ENCODE data around the gene IL12RB1. TPM values are rescaled to one million over a fixed set of nuclear protein-coding genes. Genes with fewer than 3 reads are reported as not detected.

IL12RB1 gene
- total and polyA plus RNA-seq, 2 of the 8 experiments (the other 6 are each of a cell fraction or from before 2014, with no cell fraction given) = 0.03 TPM; not detected in 1

- Histone ChIP-seq H3K36me3 (ENCODE audit: control insufficient read depth in 2 of 4, insufficient read depth in 4 of 4, low read length in 3 of 4) (no peaks in the 10 kb centered on the region), H3K18ac (ENCODE audit: extremely low read depth, low read length) (peak overlapping the region; percentile 71), H3K4me1 (replicated peaks in 1 of 4; ENCODE audit: control insufficient read depth in 3 of 4, insufficient read depth in 4 of 4, low read length in 3 of 4) (peaks cover 0 to 8% (median 4%) of the 10 kb centered on the region in 4 experiments; a peak in 3 of 7 replicates), H3K4me3 (ENCODE audit: extremely low read depth in 1 of 4, insufficient read depth in 2 of 4, low read depth in 3 of 4, low read length in 4 of 4) (peak overlapping the region; percentile 55 to 71 (median 62)), H2BK20ac (ENCODE audit: low read length) (no peak overlapping the region), H2BK12ac (ENCODE audit: low read depth, low read length) (peak overlapping the region; percentile 50; the same call in 1 of the 2 replicates), H3K9ac (replicated peaks in 1 of 4; ENCODE audit: extremely low read depth in 1 of 4, low read depth in 3 of 4, low read length in 3 of 4) (peak overlapping the region in 3 of 4 experiments; percentile 25 to 35 (median 34); a peak in 4 of 7 replicates), H3K27ac (ENCODE audit: low read depth, low read length) (no peak overlapping the region), H3K27me3 (replicated peaks in 1 of 4; ENCODE audit: control insufficient read depth in 3 of 4, extremely low read depth in 1 of 4, insufficient read depth in 3 of 4, low read length in 3 of 4) (peaks cover 0 to 12% (median 9%) of the 10 kb centered on the region in 4 experiments; a peak in 5 of 7 replicates), H4K20me1 (replicated peaks in 1 of 2; ENCODE audit: control insufficient read depth in 1 of 2, insufficient read depth in 2 of 2, low read length in 2 of 2) (peaks cover 0 to 2% of the 10 kb centered on the region in 2 experiments), H2BK120ac (replicated peaks; ENCODE audit: low read depth, low read length) (no peak overlapping the region), H4K8ac (ENCODE audit: extremely low read depth, insufficient read depth, low read length) (peak overlapping the region; percentile 80; the same call in 1 of the 2 replicates), H3K79me1 (ENCODE audit: low read depth, low read length) (no peaks in the 10 kb centered on the region), H2BK15ac (ENCODE audit: low read length) (no peak overlapping the region), H4K91ac (replicated peaks; ENCODE audit: insufficient read length, low read length) (no peak overlapping the region), H4K5ac (ENCODE audit: insufficient read length, low read depth, low read length) (no peak overlapping the region), H3K23ac (ENCODE audit: insufficient read length) (no peak overlapping the region), H3K56ac (replicated peaks; ENCODE audit: insufficient read length, low read depth, low read length) (no peak overlapping the region), H3K4ac (replicated peaks; ENCODE audit: insufficient read length, low read depth, low read length) (no peak overlapping the region), H2AFZ (ENCODE audit: low read length) (no peak overlapping the region; the same call in 1 of the 2 replicates), H3K9me3 (ENCODE audit: insufficient read depth in 2 of 2, low read depth in 1 of 2, low read length in 1 of 2) (no peaks in the 10 kb centered on the region), H3K79me2 (ENCODE audit: control insufficient read depth in 1 of 2, insufficient read depth in 2 of 2, low read length in 2 of 2) (no peaks in the 10 kb centered on the region), H2BK5ac (ENCODE audit: low read depth, low read length) (no peak overlapping the region; the same call in 1 of the 2 replicates), H3K4me2 (ENCODE audit: insufficient read depth in 1 of 2, low read depth in 2 of 2, low read length in 2 of 2) (peak overlapping the region; percentile 68 to 87), H3K14ac (ENCODE audit: insufficient read length) (no peak overlapping the region), H3K23me2 (ENCODE audit: low read depth, low read length) (peaks cover 12% of the 10 kb centered on the region), H2AK5ac (ENCODE audit: low read depth, low read length) (no peak overlapping the region)
- 5% methylated on average over 37 of the region's 92 CpGs; no CpG with 5 or more reads in 1 of the 2 experiments for WGBS, 2 experiments (ENCODE audit: extremely low coverage in 1 of 2, insufficient coverage in 1 of 2, insufficient read length in 1 of 2, insufficient replicate concordance in 2 of 2, low coverage in 1 of 2, low lambda C conversion rate in 2 of 2, missing lambda C conversion rate in 1 of 2)
- FAIRE-seq (no peak), DNase-seq (ENCODE audit: low read depth in 1 of 2, low spot score in 2 of 2) (peak in 1 of 2 experiments; percentile 84)
- ChIA-PET POLR2A (ENCODE audit: partially characterized antibody) (interaction anchor here (0.6 to 4.3 kb wide), 12 partner anchors 9 to 246 kb away, joined by 3 to 15 read pairs (median 4); partner anchors contain the start of genes JUND, MAST3, PIK3R2 and RAB3A), CTCF (ENCODE audit: partially characterized antibody) (interaction anchor here (0.7 to 5.1 kb wide), 11 partner anchors 15 to 420 kb away, joined by 3 to 26 read pairs (median 4); no protein-coding TSS in a partner anchor)
- no peak for TF ChIP-seq YY1 (IDR thresholded peaks at IDR 0.05; ENCODE audit: low read depth, low read length)
- TF ChIP-seq POLR2A (IDR thresholded peaks at IDR 0.05; ENCODE audit: control extremely low read depth in 1 of 2, low read depth in 2 of 2, low read length in 2 of 2) = 0 out of 3 replicates have a peak, but pooled peaks of 1 of the 2 experiments have one; percentile 13
- TF ChIP-seq PHF8 (conservative IDR thresholded peaks at IDR 0.05; ENCODE audit: low read depth, low read length) = peak; percentile 27; the same call in 1 of the 2 replicates
- peak; percentile 30 for TF ChIP-seq SAP30 (IDR thresholded peaks at IDR 0.05; ENCODE audit: insufficient read depth, insufficient replicate concordance, low read length)
- 0 out of 2 replicates have a peak, but pooled peaks have one; percentile 29 for TF ChIP-seq SUZ12 (IDR thresholded peaks at IDR 0.05; ENCODE audit: low read length)
- no peak for TF ChIP-seq NANOG (IDR thresholded peaks at IDR 0.05; ENCODE audit: insufficient read depth, low read depth, low read length, poor library complexity, severe bottlenecking)
- peak; percentile 14 to 54; a peak in 2 of 4 replicates for TF ChIP-seq SIN3A (conservative IDR thresholded peaks at IDR 0.05 in 1 of 2, IDR thresholded peaks at IDR 0.05 in 1 of 2; ENCODE audit: low read depth in 1 of 2, low read length in 2 of 2)
- peak; percentile 23 for TF ChIP-seq E2F6 (IDR thresholded peaks at IDR 0.05)
Measured at GRCh38 chr19:18109733-18110608, 23.2 kb upstream of the IL12RB1 start.
